ENCODE measurements around the gene INS. TPM values are rescaled to one million over a fixed set of nuclear protein-coding genes. Genes with fewer than 3 reads are reported as not detected.

The INS gene
- total and polyA plus RNA-seq, 2 of the 13 experiments (the other 11 are each of a cell fraction or from before 2014, with no cell fraction given) = not detected

- peak; percentile 23; the same call in 1 of the 2 replicates for TF ChIP-seq ZFX (CRISPR knock-in tag; IDR thresholded peaks at IDR 0.05; ENCODE audit: low read depth)
- no peak for TF ChIP-seq ZNF597 (CRISPR knock-in tag; IDR thresholded peaks at IDR 0.05)
- TF ChIP-seq KLF12 (CRISPR knock-in tag; IDR thresholded peaks at IDR 0.05; ENCODE audit: borderline replicate concordance) = no peak
- no peak for TF ChIP-seq E2F5 (CRISPR knock-in tag; conservative IDR thresholded peaks at IDR 0.05)
- TF ChIP-seq ZNF737 (CRISPR knock-in tag; IDR thresholded peaks at IDR 0.05; ENCODE audit: borderline replicate concordance) = no peak; the same call in 1 of the 2 replicates
- no peak for TF ChIP-seq ZBTB8A (CRISPR knock-in tag; IDR thresholded peaks at IDR 0.05; ENCODE audit: borderline replicate concordance, low read depth)
- TF ChIP-seq ZNF124 (CRISPR knock-in tag; IDR thresholded peaks at IDR 0.05) = no peak
- TF ChIP-seq ZNF121 (CRISPR knock-in tag; IDR thresholded peaks at IDR 0.05) = no peak
- no peak for TF ChIP-seq ZNF720 (CRISPR knock-in tag; IDR thresholded peaks at IDR 0.05)
- no peak; the same call in 1 of the 2 replicates for TF ChIP-seq ZKSCAN5 (CRISPR knock-in tag; IDR thresholded peaks at IDR 0.05)
- TF ChIP-seq ZNF160 (CRISPR knock-in tag; IDR thresholded peaks at IDR 0.05) = peak; percentile 60; the same call in 1 of the 2 replicates
- no peak for TF ChIP-seq SMARCC2 (IDR thresholded peaks at IDR 0.05)
- TF ChIP-seq ZNF337 (CRISPR knock-in tag; IDR thresholded peaks at IDR 0.05; ENCODE audit: borderline replicate concordance, low read depth) = no peak
- TF ChIP-seq ZFAT (CRISPR knock-in tag; conservative IDR thresholded peaks at IDR 0.05) = no peak
- TF ChIP-seq PRMT3 (CRISPR knock-in tag; IDR thresholded peaks at IDR 0.05; ENCODE audit: borderline replicate concordance, low read depth) = peak; percentile 90
- TF ChIP-seq HOXA7 (CRISPR knock-in tag; IDR thresholded peaks at IDR 0.05) = peak; percentile 95
- TF ChIP-seq JUNB (CRISPR knock-in tag; IDR thresholded peaks at IDR 0.05; ENCODE audit: borderline replicate concordance) = peak; percentile 77
- TF ChIP-seq ZNF430 (CRISPR knock-in tag; IDR thresholded peaks at IDR 0.05) = no peak
- no peak; the same call in 1 of the 2 replicates for TF ChIP-seq ZSCAN31 (CRISPR knock-in tag; IDR thresholded peaks at IDR 0.05; ENCODE audit: low read depth)
- peak; percentile 71 for TF ChIP-seq ZNF558 (CRISPR knock-in tag; IDR thresholded peaks at IDR 0.05; ENCODE audit: borderline replicate concordance)
- TF ChIP-seq ZNF362 (CRISPR knock-in tag; IDR thresholded peaks at IDR 0.05; ENCODE audit: borderline replicate concordance) = no peak
- TF ChIP-seq NR2C2 (CRISPR knock-in tag; IDR thresholded peaks at IDR 0.05; ENCODE audit: borderline replicate concordance) = no peak
- no peak; the same call in 1 of the 2 replicates for TF ChIP-seq ZSCAN5A (CRISPR knock-in tag; IDR thresholded peaks at IDR 0.05; ENCODE audit: borderline replicate concordance)
- no peak for TF ChIP-seq DNMT3B (CRISPR knock-in tag; conservative IDR thresholded peaks at IDR 0.05)
- TF ChIP-seq ZNF841 (CRISPR knock-in tag; IDR thresholded peaks at IDR 0.05; ENCODE audit: borderline replicate concordance) = no peak
- no peak for TF ChIP-seq HCFC1 (IDR thresholded peaks at IDR 0.05; ENCODE audit: low read depth, low read length)
These were observed 29.4 kb downstream of the INS start (continued) for GRCh38 chr11:2131371-2132236.

Data from HepG2 (cell line).